ENCODE results near the gene SLC6A18.

The SLC6A18 gene

GRCh38 chr5:1220831-1221230 lies 4.3 kb upstream of the SLC6A18 start:
- H3K9ac ChIP-seq (ENCODE audit: low read length), result no peak overlapping the region
- H2BK120ac ChIP-seq (ENCODE audit: low read depth, low read length), result no peak overlapping the region
- H2AK5ac ChIP-seq (ENCODE audit: low read length), result no peak overlapping the region
- H3K4ac ChIP-seq (ENCODE audit: low read depth, low read length), result no peak overlapping the region
- H4K5ac ChIP-seq (ENCODE audit: low read length), result no peak overlapping the region
- no peak overlapping the region for H3K18ac ChIP-seq (ENCODE audit: low read length)
- no peaks in the 10 kb centered on the region for H3K79me1 ChIP-seq (ENCODE audit: low read length)
- H3K4me3 ChIP-seq (ENCODE audit: low read length), result no peak overlapping the region
- no peaks in the 10 kb centered on the region for H3K36me3 ChIP-seq (ENCODE audit: control insufficient read depth, insufficient read depth, low read length)
- no peaks in the 10 kb centered on the region for H3K4me1 ChIP-seq (ENCODE audit: control insufficient read depth, low read depth, low read length)
- WGBS (ENCODE audit: extremely low coverage, insufficient coverage, low lambda C conversion rate), result no CpG with 5 or more reads among the region's 19 CpGs
- no peak overlapping the region for H3K27ac ChIP-seq (ENCODE audit: low read depth, low read length)
- H2BK15ac ChIP-seq (replicated peaks; ENCODE audit: low read depth), result no peak overlapping the region
- no peak overlapping the region for H3K56ac ChIP-seq (ENCODE audit: low read length)
- DNase-seq, result no peak
- no peaks in the 10 kb centered on the region for H3K27me3 ChIP-seq (ENCODE audit: insufficient read depth, low read length, poor library complexity)
- H3K79me2 ChIP-seq (ENCODE audit: control insufficient read depth, insufficient read depth, low read length), result no peaks in the 10 kb centered on the region
- no peak overlapping the region for H2BK5ac ChIP-seq (ENCODE audit: low read length)
- H3K4me2 ChIP-seq (ENCODE audit: low read length), result no peak overlapping the region
- H3K23ac ChIP-seq (ENCODE audit: low read length), result no peak overlapping the region
- no peak overlapping the region for H4K8ac ChIP-seq (ENCODE audit: low read depth, low read length)

GRCh38 chr5:1221721-1222120 lies 3.5 kb upstream of the SLC6A18 start:
- Histone ChIP-seq H3K36me3 (ENCODE audit: control insufficient read depth, insufficient read depth, low read length) (no peaks in the 10 kb centered on the region), H2BK5ac (ENCODE audit: low read length) (no peak overlapping the region)

GRCh38 chr5:1222147-1222546 lies 3.0 kb upstream of the SLC6A18 start:
- no peak overlapping the region for H2AK5ac ChIP-seq (ENCODE audit: low read length)
- H3K4me3 ChIP-seq (ENCODE audit: low read length), result no peak overlapping the region
- no peak overlapping the region for H2BK15ac ChIP-seq (replicated peaks; ENCODE audit: low read depth)
- no peak overlapping the region for H3K56ac ChIP-seq (ENCODE audit: low read length)
- no peak overlapping the region for H4K5ac ChIP-seq (ENCODE audit: low read length)
- no peaks in the 10 kb centered on the region for H3K36me3 ChIP-seq (ENCODE audit: control insufficient read depth, insufficient read depth, low read length)
- WGBS (ENCODE audit: extremely low coverage, insufficient coverage, low lambda C conversion rate), result no CpG with 5 or more reads among the region's 9 CpGs
- no peak overlapping the region for H2BK120ac ChIP-seq (ENCODE audit: low read depth, low read length)
- H3K79me2 ChIP-seq (ENCODE audit: control insufficient read depth, insufficient read depth, low read length), result no peaks in the 10 kb centered on the region
- no peak for DNase-seq
- no peak overlapping the region for H3K4me2 ChIP-seq (ENCODE audit: low read length)
- H3K27me3 ChIP-seq (ENCODE audit: insufficient read depth, low read length, poor library complexity), result no peaks in the 10 kb centered on the region
- no peaks in the 10 kb centered on the region for H3K4me1 ChIP-seq (ENCODE audit: control insufficient read depth, low read depth, low read length)
- no peak overlapping the region for H3K23ac ChIP-seq (ENCODE audit: low read length)
- no peak overlapping the region for H4K8ac ChIP-seq (ENCODE audit: low read depth, low read length)
- H3K4ac ChIP-seq (ENCODE audit: low read depth, low read length), result no peak overlapping the region
- H3K9ac ChIP-seq (ENCODE audit: low read length), result no peak overlapping the region
- no peak overlapping the region for H2BK5ac ChIP-seq (ENCODE audit: low read length)
- H3K18ac ChIP-seq (ENCODE audit: low read length), result no peak overlapping the region
- H3K27ac ChIP-seq (ENCODE audit: low read depth, low read length), result no peak overlapping the region
- no peaks in the 10 kb centered on the region for H3K79me1 ChIP-seq (ENCODE audit: low read length)

More at GRCh38 chr5:1221721-1222120, 3.5 kb upstream of the SLC6A18 start:
- no peak overlapping the region for H3K56ac ChIP-seq (ENCODE audit: low read length)
- H3K23ac ChIP-seq (ENCODE audit: low read length), result no peak overlapping the region
- no peak overlapping the region for H2AK5ac ChIP-seq (ENCODE audit: low read length)
- H3K27me3 ChIP-seq (ENCODE audit: insufficient read depth, low read length, poor library complexity), result no peaks in the 10 kb centered on the region
- no peak overlapping the region for H3K4me2 ChIP-seq (ENCODE audit: low read length)
- no peak overlapping the region for H2BK15ac ChIP-seq (replicated peaks; ENCODE audit: low read depth)
- no peak overlapping the region for H3K18ac ChIP-seq (ENCODE audit: low read length)
- H4K5ac ChIP-seq (ENCODE audit: low read length), result no peak overlapping the region
- no peaks in the 10 kb centered on the region for H3K4me1 ChIP-seq (ENCODE audit: control insufficient read depth, low read depth, low read length)
- H3K9ac ChIP-seq (ENCODE audit: low read length), result no peak overlapping the region
- no peak overlapping the region for H3K4me3 ChIP-seq (ENCODE audit: low read length)
- H3K4ac ChIP-seq (ENCODE audit: low read depth, low read length), result no peak overlapping the region
- H3K79me2 ChIP-seq (ENCODE audit: control insufficient read depth, insufficient read depth, low read length), result no peaks in the 10 kb centered on the region
- no peak overlapping the region for H3K27ac ChIP-seq (ENCODE audit: low read depth, low read length)
- H3K79me1 ChIP-seq (ENCODE audit: low read length), result no peaks in the 10 kb centered on the region
- no CpG with 5 or more reads among the region's 10 CpGs for WGBS (ENCODE audit: extremely low coverage, insufficient coverage, low lambda C conversion rate)
- H4K8ac ChIP-seq (ENCODE audit: low read depth, low read length), result no peak overlapping the region
- no peak for DNase-seq
- no peak overlapping the region for H2BK120ac ChIP-seq (ENCODE audit: low read depth, low read length)

GRCh38 chr5:1222621-1223277 lies 2.4 kb upstream of the SLC6A18 start:
- Histone ChIP-seq H4K5ac (ENCODE audit: low read length) (no peak overlapping the region), H3K4me3 (ENCODE audit: low read length) (no peak overlapping the region), H3K27me3 (ENCODE audit: insufficient read depth, low read length, poor library complexity) (no peaks in the 10 kb centered on the region), H3K23ac (ENCODE audit: low read length) (no peak overlapping the region), H3K56ac (ENCODE audit: low read length) (no peak overlapping the region), H3K79me2 (ENCODE audit: control insufficient read depth, insufficient read depth, low read length) (no peaks in the 10 kb centered on the region), H3K27ac (ENCODE audit: low read depth, low read length) (no peak overlapping the region), H2BK15ac (replicated peaks; ENCODE audit: low read depth) (no peak overlapping the region), H3K18ac (ENCODE audit: low read length) (no peak overlapping the region), H3K4ac (ENCODE audit: low read depth, low read length) (no peak overlapping the region), H3K4me1 (ENCODE audit: control insufficient read depth, low read depth, low read length) (no peaks in the 10 kb centered on the region), H3K36me3 (ENCODE audit: control insufficient read depth, insufficient read depth, low read length) (no peaks in the 10 kb centered on the region), H3K4me2 (ENCODE audit: low read length) (no peak overlapping the region), H2BK120ac (ENCODE audit: low read depth, low read length) (no peak overlapping the region), H2BK5ac (ENCODE audit: low read length) (no peak overlapping the region), H3K9ac (ENCODE audit: low read length) (no peak overlapping the region), H3K79me1 (ENCODE audit: low read length) (no peaks in the 10 kb centered on the region), H2AK5ac (ENCODE audit: low read length) (no peak overlapping the region), H4K8ac (ENCODE audit: low read depth, low read length) (no peak overlapping the region)
- no CpG with 5 or more reads among the region's 27 CpGs for WGBS (ENCODE audit: extremely low coverage, insufficient coverage, low lambda C conversion rate)
- no peak for DNase-seq

- Histone ChIP-seq H3K4me3 (ENCODE audit: low read length) (no peak overlapping the region), H3K18ac (ENCODE audit: low read length) (no peak overlapping the region), H2BK120ac (ENCODE audit: low read depth, low read length) (no peak overlapping the region), H3K79me1 (ENCODE audit: low read length) (no peaks in the 10 kb centered on the region), H2BK5ac (ENCODE audit: low read length) (no peak overlapping the region), H4K5ac (ENCODE audit: low read length) (no peak overlapping the region), H3K79me2 (ENCODE audit: control insufficient read depth, insufficient read depth, low read length) (no peaks in the 10 kb centered on the region), H3K9ac (ENCODE audit: low read length) (no peak overlapping the region), H3K4me2 (ENCODE audit: low read length) (no peak overlapping the region), H2AK5ac (ENCODE audit: low read length) (no peak overlapping the region), H3K27ac (ENCODE audit: low read depth, low read length) (no peak overlapping the region), H3K4ac (ENCODE audit: low read depth, low read length) (no peak overlapping the region), H3K23ac (ENCODE audit: low read length) (no peak overlapping the region), H3K56ac (ENCODE audit: low read length) (no peak overlapping the region), H3K27me3 (ENCODE audit: insufficient read depth, low read length, poor library complexity) (no peaks in the 10 kb centered on the region), H2BK15ac (replicated peaks; ENCODE audit: low read depth) (no peak overlapping the region), H3K36me3 (ENCODE audit: control insufficient read depth, insufficient read depth, low read length) (no peaks in the 10 kb centered on the region), H4K8ac (ENCODE audit: low read depth, low read length) (no peak overlapping the region), H3K4me1 (ENCODE audit: control insufficient read depth, low read depth, low read length) (no peaks in the 10 kb centered on the region)
- DNase-seq, result no peak
- no CpG with 5 or more reads among the region's 12 CpGs for WGBS (ENCODE audit: extremely low coverage, insufficient coverage, low lambda C conversion rate)
These were observed 1.9 kb upstream of the SLC6A18 start for GRCh38 chr5:1223278-1223670.

- H3K4me2 ChIP-seq (ENCODE audit: low read length), result no peak overlapping the region
- H3K4me1 ChIP-seq (ENCODE audit: control insufficient read depth, low read depth, low read length), result no peaks in the 10 kb centered on the region
These were observed 550 bp upstream of the SLC6A18 start for GRCh38 chr5:1224631-1225030.

More at GRCh38 chr5:1224631-1225030, 550 bp upstream of the SLC6A18 start:
- DNase-seq, result no peak
- WGBS (ENCODE audit: extremely low coverage, insufficient coverage, low lambda C conversion rate), result no CpG with 5 or more reads among the region's 15 CpGs
- H3K27me3 ChIP-seq (ENCODE audit: insufficient read depth, low read length, poor library complexity), result no peaks in the 10 kb centered on the region
- H2BK15ac ChIP-seq (replicated peaks; ENCODE audit: low read depth), result no peak overlapping the region
- H3K4me3 ChIP-seq (ENCODE audit: low read length), result no peak overlapping the region
- no peak overlapping the region for H3K9ac ChIP-seq (ENCODE audit: low read length)
- H3K4ac ChIP-seq (ENCODE audit: low read depth, low read length), result no peak overlapping the region
- H3K36me3 ChIP-seq (ENCODE audit: control insufficient read depth, insufficient read depth, low read length), result no peaks in the 10 kb centered on the region
- H2BK5ac ChIP-seq (ENCODE audit: low read length), result no peak overlapping the region
- H2AK5ac ChIP-seq (ENCODE audit: low read length), result no peak overlapping the region
- H3K79me2 ChIP-seq (ENCODE audit: control insufficient read depth, insufficient read depth, low read length), result no peaks in the 10 kb centered on the region
- no peak overlapping the region for H4K5ac ChIP-seq (ENCODE audit: low read length)
- H4K8ac ChIP-seq (ENCODE audit: low read depth, low read length), result no peak overlapping the region
- H3K56ac ChIP-seq (ENCODE audit: low read length), result no peak overlapping the region
- no peaks in the 10 kb centered on the region for H3K79me1 ChIP-seq (ENCODE audit: low read length)
- no peak overlapping the region for H3K27ac ChIP-seq (ENCODE audit: low read depth, low read length)
- H3K23ac ChIP-seq (ENCODE audit: low read length), result no peak overlapping the region
- H3K18ac ChIP-seq (ENCODE audit: low read length), result no peak overlapping the region
- H2BK120ac ChIP-seq (ENCODE audit: low read depth, low read length), result no peak overlapping the region
